ENCODE measurements around the gene NDUFA7. TPM values are rescaled to one million over a fixed set of nuclear protein-coding genes. Genes with fewer than 3 reads are reported as not detected.

The NDUFA7 gene
- polyA plus RNA-seq, 4 donors, result 75.5 to 160 (median 137) TPM

DNA sequence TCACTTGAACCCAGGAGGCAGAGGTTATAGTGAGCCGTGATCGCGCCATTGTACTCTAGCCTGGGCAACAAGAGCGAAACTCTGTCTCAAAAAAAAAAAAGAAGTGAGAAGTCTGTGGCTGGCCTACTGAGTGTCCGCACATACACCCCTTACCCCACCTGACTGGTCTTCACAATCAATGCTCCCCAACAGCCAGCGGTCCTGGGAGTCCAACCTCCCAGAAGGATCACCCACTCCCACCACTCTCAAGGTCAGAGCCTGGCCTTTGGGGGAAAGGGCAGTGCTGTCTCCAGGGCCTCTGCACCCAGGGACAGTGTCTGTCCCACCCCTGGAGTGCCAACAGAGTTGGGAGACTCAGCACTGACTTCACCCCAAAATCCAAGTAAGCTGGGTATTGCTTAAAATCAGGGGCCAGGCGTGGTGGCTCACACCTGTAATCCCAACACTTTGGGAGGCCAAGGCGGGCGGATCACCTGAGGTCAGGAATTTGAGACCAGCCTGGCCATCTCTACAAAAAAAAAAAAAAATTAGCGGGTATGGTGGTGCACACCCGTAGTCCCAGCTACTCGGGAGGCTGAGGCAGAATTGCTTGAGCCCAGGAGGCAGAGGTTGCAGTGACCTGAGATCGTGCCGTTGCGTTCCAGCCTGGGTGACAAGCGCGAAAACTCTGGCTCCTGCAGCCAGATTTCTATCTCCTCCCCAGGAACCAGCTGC lies 10.7 kb downstream of the NDUFA7 start:
- H3K4me3 ChIP-seq (ENCODE audit: low read depth in 1 of 3, low read length in 3 of 3), result no peak overlapping the region
- peaks cover 0 to 71% (median 5%) of the 10 kb centered on the region in 3 donors for H3K36me3 ChIP-seq (ENCODE audit: control insufficient read depth in 3 of 3, insufficient read depth in 2 of 3, low read depth in 1 of 3, low read length in 3 of 3)
- H3K4me1 ChIP-seq (ENCODE audit: control insufficient read depth in 3 of 3, insufficient read depth in 2 of 3, low read depth in 1 of 3, low read length in 2 of 3), result peaks cover 3 to 20% (median 4%) of the 10 kb centered on the region in 3 donors
- DNase-seq (no peak), FAIRE-seq (no peak)
- no peaks in the 10 kb centered on the region for H3K27me3 ChIP-seq (ENCODE audit: control insufficient read depth in 3 of 3, insufficient read depth in 3 of 3, low read length in 3 of 3)
- H3K27ac ChIP-seq (ENCODE audit: low read depth in 1 of 3, low read length in 2 of 3), result no peak overlapping the region
- H3K9me3 ChIP-seq (ENCODE audit: control insufficient read depth in 2 of 2, insufficient read depth in 1 of 2, low read depth in 1 of 2, low read length in 1 of 2), result no peaks in the 10 kb centered on the region
- 93 to 97% (median 93%) methylated on average over 16 to 17 of the region's 17 CpGs for WGBS, 3 donors

- Histone ChIP-seq H3K9me3 (ENCODE audit: control insufficient read depth in 2 of 2, insufficient read depth in 1 of 2, low read depth in 1 of 2, low read length in 1 of 2) (no peaks in the 10 kb centered on the region), H3K36me3 (ENCODE audit: control insufficient read depth in 3 of 3, insufficient read depth in 2 of 3, low read depth in 1 of 3, low read length in 3 of 3) (peaks cover 0 to 69% (median 0%) of the 10 kb centered on the region in 3 donors), H3K4me3 (ENCODE audit: low read depth in 1 of 3, low read length in 3 of 3) (peak overlapping the region in 1 of 3 donors; percentile 47), H3K27me3 (ENCODE audit: control insufficient read depth in 3 of 3, insufficient read depth in 3 of 3, low read length in 3 of 3) (no peaks in the 10 kb centered on the region), H3K4me1 (ENCODE audit: control insufficient read depth in 3 of 3, insufficient read depth in 2 of 3, low read depth in 1 of 3, low read length in 2 of 3) (peaks cover 3 to 20% (median 4%) of the 10 kb centered on the region in 3 donors), H3K27ac (ENCODE audit: low read depth in 1 of 3, low read length in 2 of 3) (peak overlapping the region in 1 of 3 donors; percentile 64)
- WGBS, 3 donors, result 66 to 75% (median 71%) methylated on average over 15 to 17 of the region's 17 CpGs
- FAIRE-seq (no peak), DNase-seq (no peak)
Measured at GRCh38 chr19:8308891-8309291, 12.3 kb downstream of the NDUFA7 start.

GRCh38 chr19:8307965-8308866 lies 13.0 kb downstream of the NDUFA7 start, which contains the start of gene CD320:
Gene CD320, minus strand, starts transcription at chr19:8308358. Its CDS starts 68 bp downstream, at chr19:8308290.
- DNase-seq (peak; percentile 88 to 97), FAIRE-seq (no peak)
- Histone ChIP-seq H3K27ac (ENCODE audit: low read depth in 1 of 3, low read length in 2 of 3) (peak within 1 kb of the TSS in 2 of 3 donors; percentile 64 to 73), H3K4me3 (ENCODE audit: low read depth in 1 of 3, low read length in 3 of 3) (peak within 1 kb of the TSS; percentile 47 to 51 (median 47)), H3K4me1 (ENCODE audit: control insufficient read depth in 3 of 3, insufficient read depth in 2 of 3, low read depth in 1 of 3, low read length in 2 of 3) (peaks cover 3 to 20% (median 4%) of the 10 kb centered on the region in 3 donors), H3K27me3 (ENCODE audit: control insufficient read depth in 3 of 3, insufficient read depth in 3 of 3, low read length in 3 of 3) (no peaks in the 10 kb centered on the region), H3K9me3 (ENCODE audit: control insufficient read depth in 2 of 2, insufficient read depth in 1 of 2, low read depth in 1 of 2, low read length in 1 of 2) (no peaks in the 10 kb centered on the region), H3K36me3 (ENCODE audit: control insufficient read depth in 3 of 3, insufficient read depth in 2 of 3, low read depth in 1 of 3, low read length in 3 of 3) (peaks cover 0 to 68% (median 0%) of the 10 kb centered on the region in 3 donors)
- WGBS, 3 donors, result 0 to 1% (median 0%) methylated on average over 49 to 63 of the region's 63 CpGs

GRCh38 chr19:8307400-8307964 lies 13.7 kb downstream of the NDUFA7 start:
- H3K9me3 ChIP-seq (ENCODE audit: control insufficient read depth in 2 of 2, insufficient read depth in 1 of 2, low read depth in 1 of 2, low read length in 1 of 2), result no peaks in the 10 kb centered on the region
- H3K4me1 ChIP-seq (ENCODE audit: control insufficient read depth in 3 of 3, insufficient read depth in 2 of 3, low read depth in 1 of 3, low read length in 2 of 3), result peaks cover 3 to 20% (median 4%) of the 10 kb centered on the region in 3 donors
- H3K4me3 ChIP-seq (ENCODE audit: low read depth in 1 of 3, low read length in 3 of 3), result peak overlapping the region; percentile 47 to 51 (median 47)
- no peaks in the 10 kb centered on the region for H3K27me3 ChIP-seq (ENCODE audit: control insufficient read depth in 3 of 3, insufficient read depth in 3 of 3, low read length in 3 of 3)
- FAIRE-seq (no peak), DNase-seq (no peak)
- 9 to 19% (median 18%) methylated on average over 22 to 24 of the region's 24 CpGs for WGBS, 3 donors
- peaks cover 0 to 65% (median 0%) of the 10 kb centered on the region in 3 donors for H3K36me3 ChIP-seq (ENCODE audit: control insufficient read depth in 3 of 3, insufficient read depth in 2 of 3, low read depth in 1 of 3, low read length in 3 of 3)
- peak overlapping the region in 1 of 3 donors; percentile 73 for H3K27ac ChIP-seq (ENCODE audit: low read depth in 1 of 3, low read length in 2 of 3)

GRCh38 chr19:8306235-8307054 lies 14.7 kb downstream of the NDUFA7 start:
- Histone ChIP-seq H3K9me3 (ENCODE audit: control insufficient read depth in 2 of 2, insufficient read depth in 1 of 2, low read depth in 1 of 2, low read length in 1 of 2) (no peaks in the 10 kb centered on the region), H3K27me3 (ENCODE audit: control insufficient read depth in 3 of 3, insufficient read depth in 3 of 3, low read length in 3 of 3) (no peaks in the 10 kb centered on the region), H3K4me1 (ENCODE audit: control insufficient read depth in 3 of 3, insufficient read depth in 2 of 3, low read depth in 1 of 3, low read length in 2 of 3) (peaks cover 3 to 20% (median 4%) of the 10 kb centered on the region in 3 donors), H3K36me3 (ENCODE audit: control insufficient read depth in 3 of 3, insufficient read depth in 2 of 3, low read depth in 1 of 3, low read length in 3 of 3) (peaks cover 0 to 64% (median 0%) of the 10 kb centered on the region in 3 donors), H3K4me3 (ENCODE audit: low read depth in 1 of 3, low read length in 3 of 3) (no peak overlapping the region), H3K27ac (ENCODE audit: low read depth in 1 of 3, low read length in 2 of 3) (no peak overlapping the region)
- FAIRE-seq (no peak), DNase-seq (peak; percentile 27 to 30)
- WGBS, 3 donors, result 27 to 54% (median 42%) methylated on average over 17 of the region's 17 CpGs

- Histone ChIP-seq H3K27me3 (ENCODE audit: control insufficient read depth in 3 of 3, insufficient read depth in 3 of 3, low read length in 3 of 3) (no peaks in the 10 kb centered on the region), H3K36me3 (ENCODE audit: control insufficient read depth in 3 of 3, insufficient read depth in 2 of 3, low read depth in 1 of 3, low read length in 3 of 3) (peaks cover 0 to 58% (median 0%) of the 10 kb centered on the region in 3 donors), H3K9me3 (ENCODE audit: control insufficient read depth in 2 of 2, insufficient read depth in 1 of 2, low read depth in 1 of 2, low read length in 1 of 2) (no peaks in the 10 kb centered on the region), H3K4me1 (ENCODE audit: control insufficient read depth in 3 of 3, insufficient read depth in 2 of 3, low read depth in 1 of 3, low read length in 2 of 3) (peaks cover 3 to 20% (median 4%) of the 10 kb centered on the region in 3 donors), H3K27ac (ENCODE audit: low read depth in 1 of 3, low read length in 2 of 3) (no peak overlapping the region), H3K4me3 (ENCODE audit: low read depth in 1 of 3, low read length in 3 of 3) (no peak overlapping the region)
- 66 to 82% (median 76%) methylated on average over 3 to 4 of the region's 4 CpGs for WGBS, 3 donors
- DNase-seq (no peak), FAIRE-seq (no peak)
Measured at GRCh38 chr19:8305798-8306197, 15.4 kb downstream of the NDUFA7 start.

DNA sequence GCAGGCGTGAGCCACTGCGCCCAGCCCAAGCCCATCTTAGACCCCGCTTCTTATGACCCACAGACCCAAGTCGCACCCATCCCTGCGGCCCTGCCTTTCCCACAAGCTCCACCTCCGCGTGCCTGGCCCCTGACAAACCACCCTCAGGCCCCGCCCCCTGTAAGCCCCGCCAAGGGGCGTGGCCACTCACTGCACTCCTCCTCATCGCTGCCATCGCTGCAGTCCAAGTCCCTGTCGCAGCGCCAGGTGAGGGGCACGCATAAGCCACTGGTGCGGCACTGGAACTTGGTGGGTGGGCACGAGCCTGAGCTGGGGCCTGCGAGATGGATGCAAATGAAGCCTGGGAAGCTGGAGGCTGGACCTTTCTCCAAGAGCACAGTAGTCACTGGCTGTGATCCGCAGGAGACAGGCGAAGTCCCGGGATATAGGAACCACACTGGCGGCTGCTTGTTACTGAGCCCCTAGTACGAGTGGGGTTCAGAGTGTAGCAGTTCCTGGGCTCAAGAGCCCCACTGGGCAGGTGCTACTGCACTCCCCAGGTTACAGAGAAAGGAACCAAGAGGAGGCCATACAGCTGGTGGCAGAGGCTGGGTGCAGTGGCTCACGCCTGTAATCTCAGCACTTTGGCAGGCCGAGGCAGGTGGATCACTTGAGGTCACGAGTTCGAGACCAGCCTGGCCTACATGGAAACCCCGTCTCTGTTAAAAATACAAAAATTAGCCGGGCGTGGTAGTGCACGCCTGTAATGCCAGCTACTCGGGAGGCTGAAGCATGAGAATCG lies 16.1 kb downstream of the NDUFA7 start:
- Histone ChIP-seq H3K9me3 (ENCODE audit: control insufficient read depth in 2 of 2, insufficient read depth in 1 of 2, low read depth in 1 of 2, low read length in 1 of 2) (no peaks in the 10 kb centered on the region), H3K36me3 (ENCODE audit: control insufficient read depth in 3 of 3, insufficient read depth in 2 of 3, low read depth in 1 of 3, low read length in 3 of 3) (peaks cover 0 to 51% (median 0%) of the 10 kb centered on the region in 3 donors), H3K27ac (ENCODE audit: low read depth in 1 of 3, low read length in 2 of 3) (no peak overlapping the region), H3K27me3 (ENCODE audit: control insufficient read depth in 3 of 3, insufficient read depth in 3 of 3, low read length in 3 of 3) (no peaks in the 10 kb centered on the region), H3K4me3 (ENCODE audit: low read depth in 1 of 3, low read length in 3 of 3) (no peak overlapping the region), H3K4me1 (ENCODE audit: control insufficient read depth in 3 of 3, insufficient read depth in 2 of 3, low read depth in 1 of 3, low read length in 2 of 3) (peaks cover 3 to 20% (median 4%) of the 10 kb centered on the region in 3 donors)
- no peak for FAIRE-seq
- 82 to 89% (median 85%) methylated on average over 33 of the region's 33 CpGs for WGBS, 3 donors
- no peak for DNase-seq

All from small intestine (tissue), 7 donors.